K562 (cell line): Measurements from ENCODE around the gene TMC8. TPM values are rescaled to one million over a fixed set of nuclear protein-coding genes. Genes with fewer than 3 reads are reported as not detected.

ENCODE experiments used
- BACH1 ChIP-seq: fragments of 200-800 bp; sonication (Bioruptor generic); IDR thresholded peaks from 2 replicates; pipeline ENCODE4 v1.6.1; 2016; ENCODE audit warnings: missing genetic modification characterization, missing compliant biosample characterization
- CBX2 ChIP-seq: fragments of 200-600 bp; sonication (generic); IDR thresholded peaks from one replicate; pipeline ENCODE4 v1.6.1; 2012; ENCODE audit warnings: mild to moderate bottlenecking, low read length, inconsistent platforms; ENCODE audit not compliant: insufficient read depth, poor library complexity, severe bottlenecking
- EGR1 ChIP-seq: fragments of 450-650 bp; conservative IDR thresholded peaks from 2 replicates; pipeline ENCODE4 v1.6.1; 2017; ENCODE audit warnings: mild to moderate bottlenecking
- HDAC2 ChIP-seq: fragments of 450-650 bp; IDR thresholded peaks from 2 replicates; pipeline ENCODE4 v1.6.1; 2016; ENCODE audit warnings: mild to moderate bottlenecking
- NONO ChIP-seq, 2 experiments: fragments of 200-400 bp in 1 of 2; fragments of 450-650 bp in 1 of 2; formaldehyde crosslinking in 1 of 2; IDR thresholded peaks; 2 replicates each; pipeline ENCODE4 v1.6.1; 2017; ENCODE audit warnings: low read depth in 2 of 2, mild to moderate bottlenecking in 2 of 2, moderate library complexity in 2 of 2, low read length in 1 of 2
- PTBP1 ChIP-seq: fragments of 200-400 bp; formaldehyde crosslinking; IDR thresholded peaks from 2 replicates; pipeline ENCODE4 v1.6.1; 2017; ENCODE audit warnings: low read depth, low read length
- PTTG1 ChIP-seq: fragments of 450-650 bp; IDR thresholded peaks from 2 replicates; pipeline ENCODE4 v1.6.1; 2016; ENCODE audit warnings: low read depth, mild to moderate bottlenecking, missing genetic modification characterization, missing compliant biosample characterization
- RBFOX2 ChIP-seq: fragments of 200-400 bp; formaldehyde crosslinking; IDR thresholded peaks from 2 replicates; pipeline ENCODE4 v1.6.1; 2017; ENCODE audit warnings: low read depth, mild to moderate bottlenecking, low read length, moderate library complexity
- RCOR1 ChIP-seq, 2 experiments: IDR thresholded peaks; 2 replicates each; pipeline ENCODE4 v1.6.1; 2012; ENCODE audit warnings: low read depth in 2 of 2, low read length in 2 of 2, borderline replicate concordance in 1 of 2, improper control_type of control experiment in 1 of 2
- SIN3B ChIP-seq: fragments of 450-650 bp; IDR thresholded peaks from 2 replicates; pipeline ENCODE4 v1.6.1; 2017; ENCODE audit warnings: low read depth, mild to moderate bottlenecking, moderate library complexity
- STAG1 ChIP-seq: sonication (generic); formaldehyde crosslinking; IDR thresholded peaks from 2 replicates; pipeline ENCODE4 v1.5.0; 2020; ENCODE audit warnings: missing genetic modification reagents, borderline replicate concordance
- ZFP36 ChIP-seq: fragments of 150-350 bp; IDR thresholded peaks from 2 replicates; pipeline ENCODE4 v1.6.1; 2018; ENCODE audit warnings: low read length, low read depth; ENCODE audit not compliant: partially characterized antibody
- polyA plus RNA-seq, 8 experiments: library from polyadenylated mRNA; depleted of rRNA in 4 of 8; stranded (reverse) in 5 of 8; unstranded in 3 of 8; fragments of >200 nt; fragmentation: Nextera tagmentation in 2 of 8; fragmentation: Illumina TruSeq in 1 of 8; extraction: Ambion mirVana in 2 of 8; extraction: Trizol in 1 of 8; gene quantifications; 2 replicates each; pipeline versions ENCODE4 v1.2.1 to v1.2.3, GENCODE V29; 2011 to 2014; ENCODE audit warnings: inconsistent platforms in 1 of 8, missing spikeins in 1 of 8
- total RNA-seq, 7 experiments: library from RNA; depleted of rRNA in 6 of 7; stranded (reverse); fragments of >200 nt in 6 of 7; fragmentation: Illumina TruSeq in 2 of 7; extraction: Trizol in 2 of 7; gene quantifications; 2 replicates each; pipeline versions ENCODE4 v1.2.1 to v1.2.3, GENCODE V29; 2011 to 2021; ENCODE audit warnings: low replicate concordance in 1 of 7
- TF ChIP-seq, protein P1 (sequence below): sonication (generic); formaldehyde crosslinking; IDR thresholded peaks from 2 replicates; pipeline ENCODE4 v1.5.0; 2020; ENCODE audit warnings: missing genetic modification reagents
- TF ChIP-seq, protein P2 (sequence below): IDR thresholded peaks from 3 replicates; pipeline ENCODE4 v1.6.1; 2011; ENCODE audit warnings: borderline replicate concordance, mild to moderate bottlenecking, moderate library complexity; ENCODE audit not compliant: insufficient read length; ENCODE audit errors: extremely low read depth
- TF ChIP-seq, protein P3 (sequence below), 2 experiments: IDR thresholded peaks; 2 replicates each; pipeline ENCODE4 v1.6.1; 2012; ENCODE audit warnings: improper control_type of control experiment in 2 of 2, low read depth in 2 of 2, low read length in 2 of 2, borderline replicate concordance in 1 of 2
- TF ChIP-seq, protein P4 (sequence below): sonication (generic); formaldehyde crosslinking; IDR thresholded peaks from 2 replicates; pipeline ENCODE4 v1.8.1; 2023; ENCODE audit warnings: mild to moderate bottlenecking, missing genetic modification reagents

TMC8 gene
- total and polyA plus RNA-seq, 9 of the 15 experiments (the other 6 are each of a cell fraction or from before 2014, with no cell fraction given), result 0.13 to 10.9 (median 2.8) TPM

DNA sequence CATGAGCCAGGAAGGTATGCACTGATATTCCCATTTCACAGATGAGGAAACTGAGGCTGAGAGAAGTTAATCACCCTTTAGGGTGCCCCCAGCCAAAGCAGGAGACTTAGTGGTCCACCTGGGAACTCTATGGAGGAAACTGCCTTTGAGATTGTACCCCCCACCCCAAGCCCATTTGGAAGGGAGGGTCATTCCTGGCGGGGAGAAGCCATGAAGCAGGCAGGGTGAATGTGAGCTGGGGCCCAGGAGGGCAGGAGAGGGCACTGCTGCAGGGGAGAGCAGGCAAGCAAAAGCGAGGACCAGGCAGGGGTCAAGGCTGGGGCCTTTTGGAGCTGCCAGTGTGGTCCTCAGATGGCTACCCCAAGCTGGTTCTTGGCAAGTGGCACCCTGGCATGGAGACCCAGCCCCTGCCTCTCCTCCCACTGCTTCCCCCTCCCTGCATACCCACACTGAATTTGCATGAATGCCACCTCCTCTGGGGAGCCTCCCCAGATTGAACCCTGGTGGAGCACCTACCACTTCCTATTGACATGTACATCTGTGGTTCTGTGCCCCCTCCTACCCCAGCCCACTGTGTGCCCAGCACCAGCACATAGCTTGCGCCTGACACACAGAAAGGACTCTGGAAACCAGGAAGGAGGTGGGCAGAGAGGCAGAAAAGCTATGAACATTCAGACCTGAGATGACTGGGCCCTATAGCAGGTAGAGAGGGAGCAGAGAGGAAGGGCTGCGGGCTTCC lies 1.1 kb upstream of the TMC8 start (continued):
- TF ChIP-seq, protein P1, sequence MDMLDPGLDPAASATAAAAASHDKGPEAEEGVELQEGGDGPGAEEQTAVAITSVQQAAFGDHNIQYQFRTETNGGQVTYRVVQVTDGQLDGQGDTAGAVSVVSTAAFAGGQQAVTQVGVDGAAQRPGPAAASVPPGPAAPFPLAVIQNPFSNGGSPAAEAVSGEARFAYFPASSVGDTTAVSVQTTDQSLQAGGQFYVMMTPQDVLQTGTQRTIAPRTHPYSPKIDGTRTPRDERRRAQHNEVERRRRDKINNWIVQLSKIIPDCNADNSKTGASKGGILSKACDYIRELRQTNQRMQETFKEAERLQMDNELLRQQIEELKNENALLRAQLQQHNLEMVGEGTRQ, result no peak
- TF ChIP-seq BACH1 (tag), result no peak
- TF ChIP-seq, protein P2, sequence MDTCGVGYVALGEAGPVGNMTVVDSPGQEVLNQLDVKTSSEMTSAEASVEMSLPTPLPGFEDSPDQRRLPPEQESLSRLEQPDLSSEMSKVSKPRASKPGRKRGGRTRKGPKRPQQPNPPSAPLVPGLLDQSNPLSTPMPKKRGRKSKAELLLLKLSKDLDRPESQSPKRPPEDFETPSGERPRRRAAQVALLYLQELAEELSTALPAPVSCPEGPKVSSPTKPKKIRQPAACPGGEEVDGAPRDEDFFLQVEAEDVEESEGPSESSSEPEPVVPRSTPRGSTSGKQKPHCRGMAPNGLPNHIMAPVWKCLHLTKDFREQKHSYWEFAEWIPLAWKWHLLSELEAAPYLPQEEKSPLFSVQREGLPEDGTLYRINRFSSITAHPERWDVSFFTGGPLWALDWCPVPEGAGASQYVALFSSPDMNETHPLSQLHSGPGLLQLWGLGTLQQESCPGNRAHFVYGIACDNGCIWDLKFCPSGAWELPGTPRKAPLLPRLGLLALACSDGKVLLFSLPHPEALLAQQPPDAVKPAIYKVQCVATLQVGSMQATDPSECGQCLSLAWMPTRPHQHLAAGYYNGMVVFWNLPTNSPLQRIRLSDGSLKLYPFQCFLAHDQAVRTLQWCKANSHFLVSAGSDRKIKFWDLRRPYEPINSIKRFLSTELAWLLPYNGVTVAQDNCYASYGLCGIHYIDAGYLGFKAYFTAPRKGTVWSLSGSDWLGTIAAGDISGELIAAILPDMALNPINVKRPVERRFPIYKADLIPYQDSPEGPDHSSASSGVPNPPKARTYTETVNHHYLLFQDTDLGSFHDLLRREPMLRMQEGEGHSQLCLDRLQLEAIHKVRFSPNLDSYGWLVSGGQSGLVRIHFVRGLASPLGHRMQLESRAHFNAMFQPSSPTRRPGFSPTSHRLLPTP, result peak; percentile 79
- TF ChIP-seq, protein P3, sequence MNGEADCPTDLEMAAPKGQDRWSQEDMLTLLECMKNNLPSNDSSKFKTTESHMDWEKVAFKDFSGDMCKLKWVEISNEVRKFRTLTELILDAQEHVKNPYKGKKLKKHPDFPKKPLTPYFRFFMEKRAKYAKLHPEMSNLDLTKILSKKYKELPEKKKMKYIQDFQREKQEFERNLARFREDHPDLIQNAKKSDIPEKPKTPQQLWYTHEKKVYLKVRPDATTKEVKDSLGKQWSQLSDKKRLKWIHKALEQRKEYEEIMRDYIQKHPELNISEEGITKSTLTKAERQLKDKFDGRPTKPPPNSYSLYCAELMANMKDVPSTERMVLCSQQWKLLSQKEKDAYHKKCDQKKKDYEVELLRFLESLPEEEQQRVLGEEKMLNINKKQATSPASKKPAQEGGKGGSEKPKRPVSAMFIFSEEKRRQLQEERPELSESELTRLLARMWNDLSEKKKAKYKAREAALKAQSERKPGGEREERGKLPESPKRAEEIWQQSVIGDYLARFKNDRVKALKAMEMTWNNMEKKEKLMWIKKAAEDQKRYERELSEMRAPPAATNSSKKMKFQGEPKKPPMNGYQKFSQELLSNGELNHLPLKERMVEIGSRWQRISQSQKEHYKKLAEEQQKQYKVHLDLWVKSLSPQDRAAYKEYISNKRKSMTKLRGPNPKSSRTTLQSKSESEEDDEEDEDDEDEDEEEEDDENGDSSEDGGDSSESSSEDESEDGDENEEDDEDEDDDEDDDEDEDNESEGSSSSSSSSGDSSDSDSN (IDR thresholded peaks at IDR 0.05; ENCODE audit: borderline replicate concordance in 1 of 2, low read depth in 2 of 2, low read length in 2 of 2), result 0 out of 4 replicates have a peak, but pooled peaks of 1 of the 2 experiments have one; percentile 8
- no peak for TF ChIP-seq SIN3B
- no peak for TF ChIP-seq PTTG1 (tag)
- TF ChIP-seq RBFOX2, result peak; percentile 43; the same call in 1 of the 2 replicates
- TF ChIP-seq HDAC2, result peak; percentile 97
- TF ChIP-seq EGR1, result no peak
- TF ChIP-seq ZFP36, result peak; percentile 100
- TF ChIP-seq STAG1, result no peak
- TF ChIP-seq PTBP1, result peak; percentile 46; the same call in 1 of the 2 replicates
- TF ChIP-seq, protein P4, sequence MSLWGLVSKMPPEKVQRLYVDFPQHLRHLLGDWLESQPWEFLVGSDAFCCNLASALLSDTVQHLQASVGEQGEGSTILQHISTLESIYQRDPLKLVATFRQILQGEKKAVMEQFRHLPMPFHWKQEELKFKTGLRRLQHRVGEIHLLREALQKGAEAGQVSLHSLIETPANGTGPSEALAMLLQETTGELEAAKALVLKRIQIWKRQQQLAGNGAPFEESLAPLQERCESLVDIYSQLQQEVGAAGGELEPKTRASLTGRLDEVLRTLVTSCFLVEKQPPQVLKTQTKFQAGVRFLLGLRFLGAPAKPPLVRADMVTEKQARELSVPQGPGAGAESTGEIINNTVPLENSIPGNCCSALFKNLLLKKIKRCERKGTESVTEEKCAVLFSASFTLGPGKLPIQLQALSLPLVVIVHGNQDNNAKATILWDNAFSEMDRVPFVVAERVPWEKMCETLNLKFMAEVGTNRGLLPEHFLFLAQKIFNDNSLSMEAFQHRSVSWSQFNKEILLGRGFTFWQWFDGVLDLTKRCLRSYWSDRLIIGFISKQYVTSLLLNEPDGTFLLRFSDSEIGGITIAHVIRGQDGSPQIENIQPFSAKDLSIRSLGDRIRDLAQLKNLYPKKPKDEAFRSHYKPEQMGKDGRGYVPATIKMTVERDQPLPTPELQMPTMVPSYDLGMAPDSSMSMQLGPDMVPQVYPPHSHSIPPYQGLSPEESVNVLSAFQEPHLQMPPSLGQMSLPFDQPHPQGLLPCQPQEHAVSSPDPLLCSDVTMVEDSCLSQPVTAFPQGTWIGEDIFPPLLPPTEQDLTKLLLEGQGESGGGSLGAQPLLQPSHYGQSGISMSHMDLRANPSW, result no peak
- TF ChIP-seq RCOR1 (IDR thresholded peaks at IDR 0.05; ENCODE audit: borderline replicate concordance in 1 of 2, low read depth in 2 of 2, low read length in 2 of 2), result peak in 1 of 2 experiments; percentile 1; a peak in 2 of 4 replicates
- no peak for TF ChIP-seq CBX2
- TF ChIP-seq NONO (IDR thresholded peaks at IDR 0.05; ENCODE audit: low read depth in 2 of 2, low read length in 1 of 2), result peak in 1 of 2 experiments; percentile 28; a peak in 1 of 4 replicates
